ENCODE data around the gene PHF2.

Gene PHF2

GRCh38 chr9:93597871-93598646 is 21.7 kb downstream of the PHF2 start:
- in situ Hi-C loops (cut with MboI; ENCODE audit: low pct_unique_long_range_greater_than_20kb, low sequenced_read_pairs, unreplicated experiment) = no loop called here
- DNase-seq (ENCODE audit: low spot score) = no peak
- TF ChIP-seq, protein P1, sequence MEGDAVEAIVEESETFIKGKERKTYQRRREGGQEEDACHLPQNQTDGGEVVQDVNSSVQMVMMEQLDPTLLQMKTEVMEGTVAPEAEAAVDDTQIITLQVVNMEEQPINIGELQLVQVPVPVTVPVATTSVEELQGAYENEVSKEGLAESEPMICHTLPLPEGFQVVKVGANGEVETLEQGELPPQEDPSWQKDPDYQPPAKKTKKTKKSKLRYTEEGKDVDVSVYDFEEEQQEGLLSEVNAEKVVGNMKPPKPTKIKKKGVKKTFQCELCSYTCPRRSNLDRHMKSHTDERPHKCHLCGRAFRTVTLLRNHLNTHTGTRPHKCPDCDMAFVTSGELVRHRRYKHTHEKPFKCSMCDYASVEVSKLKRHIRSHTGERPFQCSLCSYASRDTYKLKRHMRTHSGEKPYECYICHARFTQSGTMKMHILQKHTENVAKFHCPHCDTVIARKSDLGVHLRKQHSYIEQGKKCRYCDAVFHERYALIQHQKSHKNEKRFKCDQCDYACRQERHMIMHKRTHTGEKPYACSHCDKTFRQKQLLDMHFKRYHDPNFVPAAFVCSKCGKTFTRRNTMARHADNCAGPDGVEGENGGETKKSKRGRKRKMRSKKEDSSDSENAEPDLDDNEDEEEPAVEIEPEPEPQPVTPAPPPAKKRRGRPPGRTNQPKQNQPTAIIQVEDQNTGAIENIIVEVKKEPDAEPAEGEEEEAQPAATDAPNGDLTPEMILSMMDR (IDR thresholded peaks at IDR 0.05; ENCODE audit: extremely low read depth, insufficient read depth, missing control alignments) = no peak

- no peak for DNase-seq (ENCODE audit: low spot score)
- TF ChIP-seq, protein P1 (IDR thresholded peaks at IDR 0.05; ENCODE audit: extremely low read depth, insufficient read depth, missing control alignments) = no peak
- in situ Hi-C loops (cut with MboI; ENCODE audit: low pct_unique_long_range_greater_than_20kb, low sequenced_read_pairs, unreplicated experiment) = no loop called here
Observed at GRCh38 chr9:93598647-93599241, 22.4 kb downstream of the PHF2 start.

DNA sequence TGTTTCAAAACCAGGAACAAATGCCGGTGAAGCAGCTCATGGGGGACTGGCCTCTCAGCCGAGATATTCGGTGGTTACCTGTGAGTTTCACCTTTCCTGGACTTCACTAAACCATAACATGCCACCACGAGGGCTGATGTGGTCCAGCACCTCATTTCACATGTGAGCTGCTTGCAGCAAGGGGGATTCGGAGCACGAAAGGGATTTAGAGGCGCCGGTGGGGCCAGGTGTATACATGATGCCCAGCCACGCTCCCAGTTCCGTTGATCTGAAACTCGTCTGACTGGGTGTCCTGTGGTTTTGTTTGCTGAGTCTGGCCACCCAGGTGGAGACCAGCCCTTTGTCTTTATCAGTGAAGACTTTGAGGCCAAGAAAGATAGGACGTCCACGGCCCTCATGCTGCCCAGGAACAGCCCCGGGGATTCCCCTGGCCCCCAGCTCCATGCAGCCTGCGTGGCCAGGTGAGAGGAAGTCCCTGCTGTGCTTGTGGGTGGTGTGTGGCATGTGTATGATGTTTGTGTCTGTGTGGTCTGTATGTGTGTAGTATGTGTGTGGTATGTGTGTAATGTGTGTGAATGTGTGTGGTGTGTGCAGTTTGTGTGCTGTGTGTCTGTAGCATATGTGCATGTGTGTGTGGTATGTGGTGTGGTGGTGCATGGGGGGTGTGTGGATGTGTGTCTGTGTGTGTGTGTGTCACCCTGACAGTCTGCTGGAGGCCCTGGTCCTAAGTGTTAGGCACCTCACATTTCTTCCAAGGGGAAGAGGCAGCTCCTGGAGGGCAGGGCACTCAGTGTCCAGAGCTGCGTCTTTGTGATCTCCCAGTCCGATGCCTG is 23.4 kb downstream of the PHF2 start:
- TF ChIP-seq, protein P1 (IDR thresholded peaks at IDR 0.05; ENCODE audit: extremely low read depth, insufficient read depth, missing control alignments) = no peak
- no peak for DNase-seq (ENCODE audit: low spot score)
- in situ Hi-C loops (cut with MboI; ENCODE audit: low pct_unique_long_range_greater_than_20kb, low sequenced_read_pairs, unreplicated experiment) = no loop called here

GRCh38 chr9:93600504-93600903 is 24.1 kb downstream of the PHF2 start:
- no peak for DNase-seq (ENCODE audit: low spot score)
- TF ChIP-seq, protein P1 (IDR thresholded peaks at IDR 0.05; ENCODE audit: extremely low read depth, insufficient read depth, missing control alignments) = no peak

GRCh38 chr9:93601063-93601462 is 24.7 kb downstream of the PHF2 start:
- no peak for DNase-seq (ENCODE audit: low spot score)
- in situ Hi-C loops (cut with MboI; ENCODE audit: low pct_unique_long_range_greater_than_20kb, low sequenced_read_pairs, unreplicated experiment) = no loop called here
- TF ChIP-seq, protein P1 (IDR thresholded peaks at IDR 0.05; ENCODE audit: extremely low read depth, insufficient read depth, missing control alignments) = no peak

More at GRCh38 chr9:93600504-93600903, 24.1 kb downstream of the PHF2 start:
- in situ Hi-C loops (cut with MboI; ENCODE audit: low pct_unique_long_range_greater_than_20kb, low sequenced_read_pairs, unreplicated experiment) = no loop called here

GRCh38 chr9:93601666-93602065 is 25.3 kb downstream of the PHF2 start:
- no peak for DNase-seq (ENCODE audit: low spot score)
- in situ Hi-C loops (cut with MboI; ENCODE audit: low pct_unique_long_range_greater_than_20kb, low sequenced_read_pairs, unreplicated experiment) = no loop called here
- TF ChIP-seq, protein P1 (IDR thresholded peaks at IDR 0.05; ENCODE audit: extremely low read depth, insufficient read depth, missing control alignments) = no peak
